ENCODE data around the gene CLGN.

- no peak for TF ChIP-seq CTCF (IDR thresholded peaks at IDR 0.05; ENCODE audit: low read depth, low read length, poor library complexity, severe bottlenecking)
- no peak for TF ChIP-seq EZH2phosphoT487 (IDR thresholded peaks at IDR 0.05; ENCODE audit: borderline replicate concordance, low read length)
Observed at GRCh38 chr4:140463614-140464013, 36.2 kb upstream of the CLGN start.

All from DOHH2 (cell line).